Pericardium fibroblast (primary cell): ENCODE data around the gene CYP2A6. TPM values are rescaled to one million over a fixed set of nuclear protein-coding genes. Genes with fewer than 3 reads are reported as not detected.

Experiments used
- total RNA-seq: library from RNA; depleted of rRNA; stranded (reverse); fragments of >200 nt; gene quantifications from 2 replicates; pipeline ENCODE4 v1.2.3, GENCODE V29; 2015

The CYP2A6 gene, protein sequence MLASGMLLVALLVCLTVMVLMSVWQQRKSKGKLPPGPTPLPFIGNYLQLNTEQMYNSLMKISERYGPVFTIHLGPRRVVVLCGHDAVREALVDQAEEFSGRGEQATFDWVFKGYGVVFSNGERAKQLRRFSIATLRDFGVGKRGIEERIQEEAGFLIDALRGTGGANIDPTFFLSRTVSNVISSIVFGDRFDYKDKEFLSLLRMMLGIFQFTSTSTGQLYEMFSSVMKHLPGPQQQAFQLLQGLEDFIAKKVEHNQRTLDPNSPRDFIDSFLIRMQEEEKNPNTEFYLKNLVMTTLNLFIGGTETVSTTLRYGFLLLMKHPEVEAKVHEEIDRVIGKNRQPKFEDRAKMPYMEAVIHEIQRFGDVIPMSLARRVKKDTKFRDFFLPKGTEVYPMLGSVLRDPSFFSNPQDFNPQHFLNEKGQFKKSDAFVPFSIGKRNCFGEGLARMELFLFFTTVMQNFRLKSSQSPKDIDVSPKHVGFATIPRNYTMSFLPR
- not detected in 2 replicates for total RNA-seq

GRCh38 chr19:40850277-40850676 lies at the start of gene CYP2A6:
TSS of gene CYP2A6 (minus strand) at chr19:40850447. CDS start at chr19:40850426, 21 bp downstream.

GRCh38 chr19:40882062-40882461 lies 31.8 kb upstream of the CYP2A6 start, which contains the start of gene CYP2A7:
TSS of gene CYP2A7 (minus strand) at chr19:40882231. CDS start at chr19:40882210, 21 bp downstream.

GRCh38 chr19:40798683-40799557 lies 51.3 kb downstream of the CYP2A6 start, which contains the start of gene EGLN2:
TSS of gene EGLN2 (plus strand) at chr19:40799191. CDS start at chr19:40800573, 1,382 bp downstream.

Other genes starting within 250 kb of the CYP2A6 start
- gene LTBP4, start 249.1 kb downstream of the CYP2A6 start, total RNA-seq, result 87.1 and 97.0 TPM in 2 replicates
- 51.6 and 57.1 TPM in 2 replicates for gene NUMBL, start 159.8 kb downstream of the CYP2A6 start, total RNA-seq
- gene COQ8B, start 133.6 kb downstream of the CYP2A6 start, total RNA-seq, result 18.6 and 26.3 TPM in 2 replicates
- 26.1 and 34.7 TPM in 2 replicates for gene ITPKC, start 133.3 kb downstream of the CYP2A6 start, total RNA-seq
- 5.7 and 10.1 TPM in 2 replicates for gene ACTMAP, start 100.0 kb downstream of the CYP2A6 start, total RNA-seq
- 43.1 and 46.5 TPM in 2 replicates for gene SNRPA, start 99.2 kb downstream of the CYP2A6 start, total RNA-seq
- gene MIA, start 74.9 kb downstream of the CYP2A6 start, total RNA-seq, result not detected in 2 replicates
- gene RAB4B, start 72.2 kb downstream of the CYP2A6 start, total RNA-seq, result 21.3 and 37.3 TPM in 2 replicates
- gene EGLN2, start 51.3 kb downstream of the CYP2A6 start, total RNA-seq, result 70.1 and 114 TPM in 2 replicates
- gene CYP2A7, start 31.8 kb upstream of the CYP2A6 start, total RNA-seq, result not detected in 2 replicates
- gene CYP2B6, start 140.8 kb upstream of the CYP2A6 start, total RNA-seq, result not detected in 2 replicates
- gene CYP2A13, start 238.0 kb upstream of the CYP2A6 start, total RNA-seq, result not detected in 2 replicates